Neural cell (in vitro differentiated cells): ENCODE measurements around the gene ANP32B. TPM values are rescaled to one million over a fixed set of nuclear protein-coding genes. Genes with fewer than 3 reads are reported as not detected.

Experiments
- H2AFZ ChIP-seq: fragments of 200-600, 300-800 bp; sonication (generic), shearing (Covaris generic); 2 replicates; pipeline ENCODE4 v1.6.0; 2014; ENCODE audit warnings: low read depth, mild to moderate bottlenecking, antibody characterized with exemption, low read length, moderate library complexity
- H3F3A ChIP-seq: fragments of 200-600 bp; shearing (Covaris generic); 2 replicates; pipeline ENCODE4 v1.6.1; 2016; ENCODE audit warnings: mild to moderate bottlenecking, moderate library complexity, mixed read lengths, antibody characterized with exemption, low read length; ENCODE audit not compliant: insufficient read depth, poor library complexity, severe bottlenecking
- H3K27ac ChIP-seq: fragments of 200-600, 300-800 bp; sonication (generic), shearing (Covaris generic); 2 replicates; pipeline ENCODE4 v1.5.1; 2014; ENCODE audit warnings: mild to moderate bottlenecking, low read length, moderate library complexity
- H3K27me3 ChIP-seq: fragments of 300-800, 200-600 bp; sonication (generic), shearing (Covaris generic); 2 replicates; pipeline ENCODE4 v1.6.0; 2014; ENCODE audit warnings: mild to moderate bottlenecking, low read depth, low read length, moderate library complexity; ENCODE audit not compliant: insufficient read depth
- H3K36me3 ChIP-seq: fragments of 300-800, 200-600 bp; sonication (generic), shearing (Covaris generic); 2 replicates; pipeline ENCODE4 v1.5.1; 2014; ENCODE audit warnings: mild to moderate bottlenecking, antibody characterized with exemption, low read length, moderate library complexity; ENCODE audit not compliant: insufficient read depth
- H3K4me2 ChIP-seq: fragments of 300-800, 200-600 bp; sonication (generic), shearing (Covaris generic); 2 replicates; pipeline ENCODE4 v1.6.0; 2014; ENCODE audit warnings: mild to moderate bottlenecking, low read length
- H3K4me3 ChIP-seq: fragments of 300-800, 200-600 bp; sonication (generic), shearing (Covaris generic); 2 replicates; pipeline ENCODE4 v1.5.1; 2014; ENCODE audit warnings: mild to moderate bottlenecking, low read length, moderate library complexity
- H3K79me2 ChIP-seq: fragments of 200-600 bp; shearing (Covaris generic); replicated peaks from 2 replicates; pipeline ENCODE4 v1.6.0; 2014; ENCODE audit warnings: mild to moderate bottlenecking, low read length, moderate library complexity; ENCODE audit not compliant: insufficient read depth
- H3K9ac ChIP-seq: fragments of 300-800, 200-600 bp; sonication (generic), shearing (Covaris generic); 2 replicates; pipeline ENCODE4 v1.6.1; 2016; ENCODE audit warnings: mild to moderate bottlenecking, low read length, mixed read lengths
- H3K9me2 ChIP-seq: fragments of 200-600 bp; shearing (Covaris generic); 2 replicates; pipeline ENCODE4 v1.6.1; 2016; ENCODE audit warnings: mild to moderate bottlenecking, low read length, mixed read lengths; ENCODE audit not compliant: insufficient read depth
- H3K9me3 ChIP-seq: fragments of 200-600, 300-800 bp; sonication (generic), shearing (Covaris generic); 2 replicates; pipeline ENCODE4 v1.6.1; 2016; ENCODE audit warnings: mild to moderate bottlenecking, mixed run types, low read length, moderate library complexity, mixed read lengths
- H4K20me1 ChIP-seq: fragments of 200-600 bp; shearing (Covaris generic); 2 replicates; pipeline ENCODE4 v1.6.1; 2016; ENCODE audit warnings: mild to moderate bottlenecking, mixed run types; ENCODE audit not compliant: insufficient read depth
- EP300 ChIP-seq: fragments of 450-650 bp; conservative IDR thresholded peaks from 2 replicates; pipeline ENCODE4 v1.6.1; 2014; ENCODE audit warnings: antibody characterized with exemption, mild to moderate bottlenecking, moderate library complexity; ENCODE audit not compliant: poor library complexity, severe bottlenecking
- EZH2 ChIP-seq: fragments of 200-600, 300-800 bp; shearing (Covaris generic), sonication (generic); IDR thresholded peaks from 2 replicates; pipeline ENCODE4 v1.6.1; 2014; ENCODE audit warnings: antibody characterized with exemption, low read length, borderline replicate concordance, mild to moderate bottlenecking; ENCODE audit not compliant: insufficient read depth, poor library complexity, severe bottlenecking
- MXI1 ChIP-seq: fragments of 450-650 bp; conservative IDR thresholded peaks from 2 replicates; pipeline ENCODE4 v1.6.1; 2014; ENCODE audit warnings: antibody characterized with exemption, mild to moderate bottlenecking; ENCODE audit not compliant: poor library complexity, severe bottlenecking
- RAD21 ChIP-seq: fragments of 450-650 bp; conservative IDR thresholded peaks from 2 replicates; pipeline ENCODE4 v1.6.1; 2014; ENCODE audit warnings: antibody characterized with exemption, mild to moderate bottlenecking, moderate library complexity
- SMC3 ChIP-seq: fragments of 450-650 bp; conservative IDR thresholded peaks from 2 replicates; pipeline ENCODE4 v1.6.1; 2014; ENCODE audit warnings: antibody characterized with exemption, mild to moderate bottlenecking, moderate library complexity; ENCODE audit not compliant: poor library complexity
- TAF1 ChIP-seq: IDR thresholded peaks from 2 replicates; pipeline ENCODE4 v1.6.1; 2012; ENCODE audit warnings: low read depth
- polyA plus RNA-seq: library from polyadenylated mRNA; depleted of rRNA; stranded (reverse); fragments of >200 nt; gene quantifications from 2 replicates; pipeline ENCODE4 v1.2.3, GENCODE V29; 2014
- TF ChIP-seq, protein P1 (sequence below): IDR thresholded peaks from 2 replicates; pipeline ENCODE4 v1.6.1; 2012; ENCODE audit warnings: borderline replicate concordance
- TF ChIP-seq, protein P2 (sequence below): fragments of 450-650 bp; IDR thresholded peaks from 2 replicates; pipeline ENCODE4 v1.5.1; 2014; ENCODE audit warnings: antibody characterized with exemption, mild to moderate bottlenecking, moderate library complexity; ENCODE audit not compliant: poor library complexity, severe bottlenecking

ANP32B gene
- polyA plus RNA-seq, 1 donor from 2014 or later = 4.1 TPM

DNA sequence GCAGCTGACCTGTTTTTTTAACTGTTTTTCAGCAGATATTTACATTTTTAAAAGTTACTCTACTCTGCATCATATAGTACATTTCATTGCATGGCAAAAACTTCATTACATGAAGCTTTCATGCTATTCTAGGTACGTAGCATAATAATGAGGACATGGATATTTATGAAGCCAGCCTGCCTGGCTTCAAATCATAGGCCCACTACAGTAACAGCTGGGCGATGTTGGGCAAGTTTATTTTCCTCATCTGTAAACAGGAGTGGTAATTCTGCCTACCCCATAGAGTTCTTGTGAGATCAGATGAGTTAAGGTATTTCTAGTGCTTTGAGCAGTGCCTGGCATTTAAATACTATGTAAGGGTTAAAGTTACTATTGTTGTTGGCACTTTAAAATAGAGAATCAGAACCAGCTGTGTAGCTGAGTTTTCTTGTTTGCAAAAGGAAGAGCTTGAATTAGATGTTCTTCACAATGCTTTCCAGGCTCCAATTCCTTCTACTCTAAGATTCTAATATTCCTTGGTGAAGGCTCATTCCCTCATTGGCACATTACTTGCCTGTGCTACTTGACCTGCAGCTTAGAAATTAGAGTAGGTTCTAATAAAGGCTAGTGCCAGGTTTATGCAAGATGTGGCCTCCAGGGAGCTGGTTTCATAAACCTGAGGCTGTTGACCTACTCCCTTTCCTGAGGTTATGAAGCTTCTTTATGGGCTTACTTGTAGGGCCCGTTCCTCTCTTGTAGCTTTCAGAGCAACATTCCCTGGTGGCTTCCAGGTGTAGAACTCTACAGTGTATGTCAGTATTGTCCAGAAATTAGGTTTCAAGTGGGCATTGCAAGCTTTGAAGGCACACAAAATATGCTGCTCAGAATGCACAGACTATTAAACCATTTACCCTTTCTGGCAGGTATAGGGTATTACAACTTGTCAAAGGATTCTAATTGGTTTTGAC is 14.5 kb downstream of the ANP32B start:
- no peak overlapping the region for H3K4me3 ChIP-seq
- H3K79me2 ChIP-seq = peaks cover under 1% of the 10 kb centered on the region
- H3K9ac ChIP-seq = no peak overlapping the region
- TF ChIP-seq SMC3 = no peak
- no peak for TF ChIP-seq TAF1
- no peak for TF ChIP-seq RAD21
- no peak for TF ChIP-seq EZH2
- TF ChIP-seq, protein P1, sequence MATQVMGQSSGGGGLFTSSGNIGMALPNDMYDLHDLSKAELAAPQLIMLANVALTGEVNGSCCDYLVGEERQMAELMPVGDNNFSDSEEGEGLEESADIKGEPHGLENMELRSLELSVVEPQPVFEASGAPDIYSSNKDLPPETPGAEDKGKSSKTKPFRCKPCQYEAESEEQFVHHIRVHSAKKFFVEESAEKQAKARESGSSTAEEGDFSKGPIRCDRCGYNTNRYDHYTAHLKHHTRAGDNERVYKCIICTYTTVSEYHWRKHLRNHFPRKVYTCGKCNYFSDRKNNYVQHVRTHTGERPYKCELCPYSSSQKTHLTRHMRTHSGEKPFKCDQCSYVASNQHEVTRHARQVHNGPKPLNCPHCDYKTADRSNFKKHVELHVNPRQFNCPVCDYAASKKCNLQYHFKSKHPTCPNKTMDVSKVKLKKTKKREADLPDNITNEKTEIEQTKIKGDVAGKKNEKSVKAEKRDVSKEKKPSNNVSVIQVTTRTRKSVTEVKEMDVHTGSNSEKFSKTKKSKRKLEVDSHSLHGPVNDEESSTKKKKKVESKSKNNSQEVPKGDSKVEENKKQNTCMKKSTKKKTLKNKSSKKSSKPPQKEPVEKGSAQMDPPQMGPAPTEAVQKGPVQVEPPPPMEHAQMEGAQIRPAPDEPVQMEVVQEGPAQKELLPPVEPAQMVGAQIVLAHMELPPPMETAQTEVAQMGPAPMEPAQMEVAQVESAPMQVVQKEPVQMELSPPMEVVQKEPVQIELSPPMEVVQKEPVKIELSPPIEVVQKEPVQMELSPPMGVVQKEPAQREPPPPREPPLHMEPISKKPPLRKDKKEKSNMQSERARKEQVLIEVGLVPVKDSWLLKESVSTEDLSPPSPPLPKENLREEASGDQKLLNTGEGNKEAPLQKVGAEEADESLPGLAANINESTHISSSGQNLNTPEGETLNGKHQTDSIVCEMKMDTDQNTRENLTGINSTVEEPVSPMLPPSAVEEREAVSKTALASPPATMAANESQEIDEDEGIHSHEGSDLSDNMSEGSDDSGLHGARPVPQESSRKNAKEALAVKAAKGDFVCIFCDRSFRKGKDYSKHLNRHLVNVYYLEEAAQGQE = no peak
- TF ChIP-seq, protein P2, sequence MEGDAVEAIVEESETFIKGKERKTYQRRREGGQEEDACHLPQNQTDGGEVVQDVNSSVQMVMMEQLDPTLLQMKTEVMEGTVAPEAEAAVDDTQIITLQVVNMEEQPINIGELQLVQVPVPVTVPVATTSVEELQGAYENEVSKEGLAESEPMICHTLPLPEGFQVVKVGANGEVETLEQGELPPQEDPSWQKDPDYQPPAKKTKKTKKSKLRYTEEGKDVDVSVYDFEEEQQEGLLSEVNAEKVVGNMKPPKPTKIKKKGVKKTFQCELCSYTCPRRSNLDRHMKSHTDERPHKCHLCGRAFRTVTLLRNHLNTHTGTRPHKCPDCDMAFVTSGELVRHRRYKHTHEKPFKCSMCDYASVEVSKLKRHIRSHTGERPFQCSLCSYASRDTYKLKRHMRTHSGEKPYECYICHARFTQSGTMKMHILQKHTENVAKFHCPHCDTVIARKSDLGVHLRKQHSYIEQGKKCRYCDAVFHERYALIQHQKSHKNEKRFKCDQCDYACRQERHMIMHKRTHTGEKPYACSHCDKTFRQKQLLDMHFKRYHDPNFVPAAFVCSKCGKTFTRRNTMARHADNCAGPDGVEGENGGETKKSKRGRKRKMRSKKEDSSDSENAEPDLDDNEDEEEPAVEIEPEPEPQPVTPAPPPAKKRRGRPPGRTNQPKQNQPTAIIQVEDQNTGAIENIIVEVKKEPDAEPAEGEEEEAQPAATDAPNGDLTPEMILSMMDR = no peak
- TF ChIP-seq MXI1 = no peak
- H3K36me3 ChIP-seq = no peaks in the 10 kb centered on the region
- H3K9me2 ChIP-seq = no peaks in the 10 kb centered on the region
- H3K27ac ChIP-seq = no peak overlapping the region
- no peak overlapping the region for H2AFZ ChIP-seq
- H3K4me2 ChIP-seq = no peak overlapping the region
- H4K20me1 ChIP-seq = no peaks in the 10 kb centered on the region
- no peaks in the 10 kb centered on the region for H3F3A ChIP-seq
- H3K27me3 ChIP-seq = no peaks in the 10 kb centered on the region
- no peaks in the 10 kb centered on the region for H3K9me3 ChIP-seq

DNA sequence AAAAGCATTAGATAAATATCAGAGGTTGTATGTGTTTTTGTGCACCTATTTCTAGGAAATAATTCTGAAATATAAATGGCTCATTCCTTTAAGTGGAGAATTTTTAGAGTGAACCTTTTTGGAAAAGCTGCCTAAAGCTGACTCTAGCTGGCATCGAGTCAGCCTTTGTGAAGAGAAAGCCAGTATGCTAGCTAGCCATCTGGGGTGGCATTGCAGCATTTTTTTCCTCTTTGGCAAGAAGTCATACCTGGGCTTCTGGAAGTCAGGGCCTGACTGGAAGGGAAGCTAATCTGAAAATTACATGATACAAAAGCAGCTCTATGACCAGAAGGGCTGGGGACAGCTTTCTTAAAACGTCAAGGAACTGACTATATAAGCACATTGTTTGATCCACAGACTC is 19.7 kb downstream of the ANP32B start:
- no peaks in the 10 kb centered on the region for H3K9me3 ChIP-seq
- H3K27me3 ChIP-seq = no peaks in the 10 kb centered on the region
- H3K4me3 ChIP-seq = no peak overlapping the region
- H3K27ac ChIP-seq = no peak overlapping the region
- peaks cover 5% of the 10 kb centered on the region for H3K36me3 ChIP-seq
- H3K9me2 ChIP-seq = no peaks in the 10 kb centered on the region
- H2AFZ ChIP-seq = no peak overlapping the region
- no peaks in the 10 kb centered on the region for H4K20me1 ChIP-seq
- no peaks in the 10 kb centered on the region for H3K79me2 ChIP-seq
- H3F3A ChIP-seq = no peaks in the 10 kb centered on the region
- TF ChIP-seq EP300 = no peak
- no peak for TF ChIP-seq TAF1
- TF ChIP-seq, protein P2 = no peak
- no peak for TF ChIP-seq SMC3
- TF ChIP-seq RAD21 = no peak
- no peak overlapping the region for H3K9ac ChIP-seq
- H3K4me2 ChIP-seq = no peak overlapping the region
